HG03175 (cell line): Measurements from ENCODE around the gene OXCT1.
"Not testable (repeated sequence)": the region's sequence is repeated elsewhere in the genome, so short reads cannot be mapped to it uniquely, and the experiment has no call there.

Experiments
- ATAC-seq: cut with Tn5 transposase; IDR thresholded peaks from one replicate; pipeline ENCODE4 v1.9.1; 2021; ENCODE audit warnings: mild to moderate bottlenecking, moderate library complexity; ENCODE audit not compliant: unreplicated experiment

Gene OXCT1

DNA sequence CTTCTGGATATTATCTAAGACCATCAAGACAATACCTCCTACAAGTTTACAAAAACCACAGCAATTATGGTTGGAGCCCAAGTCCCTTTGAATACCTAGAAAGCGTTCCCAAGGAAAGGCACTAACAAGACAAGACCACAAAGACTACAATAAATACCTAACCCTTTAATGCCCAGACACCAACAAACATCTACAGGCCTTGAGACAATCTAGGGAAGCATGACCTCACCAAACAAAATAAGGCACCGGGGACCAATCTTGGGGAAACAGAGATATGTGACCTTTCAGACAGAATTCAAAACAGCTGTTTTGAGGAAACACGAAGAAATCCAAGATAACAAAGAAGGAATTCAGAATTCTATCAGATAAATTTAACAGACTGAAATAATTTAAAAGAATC, 37.8 kb downstream of the OXCT1 start:
- no peak for ATAC-seq

- ATAC-seq: no peak
Observed at GRCh38 chr5:41831155-41831554, 39.1 kb downstream of the OXCT1 start.

DNA sequence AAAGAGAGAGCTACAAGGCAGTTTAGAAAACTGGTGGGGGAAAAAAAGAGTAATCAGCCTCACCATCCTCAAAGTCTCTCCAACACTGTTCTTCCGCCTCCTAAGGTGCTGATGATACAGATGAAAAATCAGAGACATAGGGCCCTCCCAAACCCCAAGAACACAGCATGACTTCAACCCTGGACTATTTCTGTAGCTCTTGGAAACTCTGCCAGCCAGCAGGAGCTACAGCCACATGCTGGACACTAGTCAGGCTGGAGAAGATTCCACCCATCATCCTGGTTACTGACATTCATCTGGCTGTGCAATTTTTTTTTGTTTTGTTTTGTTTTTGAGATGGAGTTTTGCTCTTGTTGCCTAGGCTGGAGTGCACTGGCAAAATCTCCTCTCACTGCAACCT, 42.4 kb downstream of the OXCT1 start:
- no peak for ATAC-seq

GRCh38 chr5:41822036-41822435, 48.2 kb downstream of the OXCT1 start:
- no peak for ATAC-seq

DNA sequence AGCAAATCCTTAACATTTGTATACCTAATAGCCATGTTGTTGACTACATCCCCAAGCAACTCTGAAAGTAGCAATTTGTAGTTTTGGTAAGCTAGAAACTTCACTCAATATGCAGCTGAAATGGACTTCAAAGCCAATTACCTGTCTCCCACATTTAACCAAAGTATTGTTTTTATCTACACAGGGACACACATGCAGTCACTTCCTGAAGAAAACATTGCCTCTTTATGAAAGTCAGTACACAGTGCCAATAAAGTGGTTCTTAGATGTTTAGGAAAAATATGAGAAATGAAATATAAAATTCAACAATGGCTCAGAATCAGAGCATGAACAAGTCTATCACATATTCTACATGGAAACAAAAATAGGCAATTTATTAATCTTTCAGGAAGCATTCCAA, 49.2 kb downstream of the OXCT1 start:
- ATAC-seq: no peak

GRCh38 chr5:41820150-41820549, 50.1 kb downstream of the OXCT1 start:
- no peak for ATAC-seq

DNA sequence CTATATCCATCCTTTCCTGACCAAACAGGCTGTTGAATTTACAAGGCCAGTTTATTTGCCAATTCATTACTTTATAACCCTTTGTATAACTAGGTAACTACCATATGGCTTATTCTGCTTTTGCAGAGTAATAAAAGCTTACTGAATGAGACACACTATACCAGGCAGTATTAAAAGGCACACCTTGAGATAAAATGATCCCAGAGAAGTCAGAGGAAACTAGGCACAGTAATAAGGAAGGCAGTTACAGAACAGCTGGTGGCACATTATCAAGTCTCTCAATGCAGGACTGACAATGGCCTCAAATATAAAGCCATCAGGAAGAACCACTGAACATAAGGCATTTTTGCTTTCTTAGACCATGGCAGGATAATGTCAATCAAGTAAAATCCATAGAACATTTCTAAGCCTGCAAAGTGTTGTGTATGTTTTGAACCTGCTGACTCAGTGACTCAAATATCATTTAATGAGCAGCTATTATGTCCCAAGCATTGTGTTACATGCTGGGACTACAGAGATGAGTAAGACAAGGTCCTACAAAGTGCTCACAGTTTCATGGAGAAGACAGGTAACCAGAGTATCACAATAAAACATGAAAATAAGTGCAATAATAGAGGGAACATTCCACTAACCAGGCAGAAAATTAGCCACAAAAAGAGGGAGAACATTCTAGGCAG, 52.5 kb downstream of the OXCT1 start:
- no peak for ATAC-seq

DNA sequence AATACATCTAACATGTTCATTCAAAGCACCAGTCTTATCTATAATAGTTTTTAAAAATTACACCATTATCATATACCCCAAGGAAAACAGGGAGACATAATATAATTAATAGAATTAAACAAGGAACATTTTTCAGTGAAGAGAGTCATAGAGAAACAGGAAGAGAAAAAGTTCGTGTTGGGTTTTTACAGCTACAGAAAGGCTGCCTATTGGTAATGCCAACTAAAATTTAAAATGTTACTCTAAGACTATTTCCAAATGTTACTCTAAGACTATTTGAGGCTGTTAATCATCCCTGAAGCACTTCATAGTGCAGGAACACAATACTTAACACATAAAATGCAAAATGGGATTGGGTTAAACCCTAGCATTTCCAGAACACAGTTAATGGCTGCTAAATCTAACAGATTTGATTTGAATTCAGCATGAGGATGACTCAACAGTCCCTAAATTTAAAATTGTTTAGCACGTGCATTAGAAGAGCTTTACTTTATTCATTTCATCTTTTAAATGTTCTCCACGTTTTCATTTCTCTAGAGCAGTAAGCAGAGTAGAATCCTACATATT, 54.5 kb downstream of the OXCT1 start:
- no peak for ATAC-seq

- no peak for ATAC-seq
Observed at GRCh38 chr5:41815261-41815660, 55.0 kb downstream of the OXCT1 start.

DNA sequence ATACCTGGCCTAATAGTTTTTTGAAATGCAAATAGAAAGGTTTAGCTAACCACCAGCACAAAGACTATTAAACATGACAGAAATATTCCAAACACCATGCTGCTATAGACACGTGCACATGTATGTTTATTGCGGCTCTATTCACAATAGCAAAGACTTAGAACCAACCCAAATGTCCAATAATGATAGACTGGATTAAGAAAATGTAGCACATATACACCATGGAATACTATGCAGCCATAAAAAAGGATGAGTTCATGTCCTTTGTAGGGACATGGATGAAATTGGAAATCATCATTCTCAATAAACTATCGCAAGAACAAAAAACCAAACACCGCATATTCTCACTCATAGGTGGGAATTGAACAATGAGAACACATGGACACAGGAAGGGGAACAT, 55.9 kb downstream of the OXCT1 start:
- not testable (repeated sequence) for ATAC-seq

DNA sequence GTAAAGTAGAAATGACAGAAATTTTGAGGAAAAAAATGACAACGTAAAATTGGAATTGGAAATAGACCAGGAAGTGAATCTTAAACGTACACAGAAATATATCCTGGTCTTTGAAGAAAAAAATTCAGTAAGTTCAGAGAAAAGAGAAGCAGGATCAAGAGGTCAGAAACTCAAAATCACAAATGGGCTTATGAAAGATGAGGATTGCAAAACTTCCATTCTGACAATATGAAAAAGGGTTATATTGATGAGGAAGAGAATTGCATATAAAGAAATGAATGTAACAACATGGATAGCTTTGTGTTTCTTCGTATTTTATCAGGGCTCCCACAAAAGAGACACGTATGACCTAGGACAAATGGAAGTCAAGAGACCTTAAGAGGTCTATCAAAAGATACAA, 58.1 kb downstream of the OXCT1 start:
- no peak for ATAC-seq

DNA sequence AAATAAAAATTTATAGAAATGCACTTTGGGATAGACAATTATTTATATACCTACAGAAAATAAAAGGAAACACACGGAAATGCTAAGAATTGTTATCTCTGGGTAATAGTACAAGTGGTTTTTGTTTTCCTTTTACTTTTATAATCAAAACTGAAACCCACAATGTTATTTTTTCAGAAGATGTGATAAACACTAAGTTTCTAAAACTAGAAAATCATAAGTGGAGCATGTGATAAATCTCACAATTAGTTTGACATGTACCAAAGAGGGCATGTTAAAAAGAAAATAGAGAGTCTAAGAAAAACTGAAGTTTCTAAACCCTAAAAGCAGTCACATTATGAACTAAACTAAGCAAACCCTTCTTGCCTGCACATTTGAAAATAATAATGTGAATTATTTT, 61.1 kb downstream of the OXCT1 start:
- no peak for ATAC-seq

GRCh38 chr5:41808294-41808693, 61.9 kb downstream of the OXCT1 start:
- ATAC-seq: no peak

DNA sequence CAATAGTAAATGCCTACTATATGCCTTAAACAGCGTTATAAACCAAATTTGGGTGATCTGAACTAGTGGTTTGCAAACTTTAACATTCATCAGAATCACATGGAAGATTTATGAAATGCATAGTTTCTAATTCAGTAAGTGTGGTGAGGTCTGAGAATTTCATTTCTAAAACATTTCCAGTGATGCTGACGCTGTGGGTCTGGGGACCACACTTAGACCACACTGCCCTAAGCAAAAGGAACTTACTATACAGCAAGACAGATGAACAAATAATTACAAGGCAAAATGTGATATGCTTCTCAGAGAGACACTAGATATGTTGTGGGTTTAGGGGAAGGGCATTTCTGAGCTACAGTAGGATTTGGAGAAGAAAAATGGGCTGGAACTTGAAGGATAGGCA, 72.6 kb downstream of the OXCT1 start:
- ATAC-seq: no peak

DNA sequence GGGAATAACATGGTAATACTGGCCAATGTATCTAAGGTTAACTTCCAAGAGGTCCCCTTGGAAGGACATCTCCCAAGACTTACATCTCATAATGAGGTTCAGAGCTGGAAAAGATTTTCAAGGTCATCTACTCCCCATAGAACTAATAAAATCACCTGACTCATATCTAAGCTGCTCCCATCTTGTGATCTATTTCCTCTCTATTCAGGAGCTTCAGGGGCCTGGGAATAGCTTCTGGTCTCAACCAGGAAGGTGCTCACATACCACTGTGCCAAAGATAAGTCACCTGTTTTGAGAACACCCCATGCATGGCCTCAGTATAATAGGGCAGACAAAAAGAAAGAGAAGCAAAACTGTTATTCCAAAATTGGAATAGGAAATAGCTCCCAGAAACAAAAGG, 74.2 kb downstream of the OXCT1 start:
- ATAC-seq: no peak

GRCh38 chr5:41795125-41795524, 75.1 kb downstream of the OXCT1 start:
- ATAC-seq: no peak

GRCh38 chr5:41794471-41794870, 75.8 kb downstream of the OXCT1 start:
- ATAC-seq: no peak

GRCh38 chr5:41793141-41793770, 77.0 kb downstream of the OXCT1 start:
- no peak for ATAC-seq

GRCh38 chr5:41790038-41790776, 80.0 kb downstream of the OXCT1 start:
- ATAC-seq: no peak

DNA sequence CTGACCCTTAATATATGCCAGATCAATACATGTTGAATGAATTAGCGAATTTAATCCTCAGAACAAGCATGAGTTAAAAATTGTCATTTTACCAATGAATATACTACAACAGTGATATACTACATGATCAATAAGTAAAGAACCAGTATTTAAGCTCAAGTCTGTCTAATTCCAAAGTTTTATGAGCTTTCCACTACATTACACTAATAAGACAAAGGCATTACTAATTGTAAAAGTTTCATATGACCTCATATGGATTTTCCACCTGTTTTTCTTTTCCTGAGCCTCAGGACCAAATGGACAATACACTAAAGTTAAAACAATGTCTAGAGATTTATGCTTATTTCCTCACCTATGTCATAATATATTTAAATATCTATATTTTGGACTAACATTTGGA, 80.8 kb downstream of the OXCT1 start:
- ATAC-seq: no peak

- ATAC-seq: no peak
Observed at GRCh38 chr5:41788941-41789368, 81.3 kb downstream of the OXCT1 start.

- ATAC-seq: no peak
Observed at GRCh38 chr5:41787265-41787664, 83.0 kb downstream of the OXCT1 start.
